ENCODE results near the gene PPP1R15B.

DNA sequence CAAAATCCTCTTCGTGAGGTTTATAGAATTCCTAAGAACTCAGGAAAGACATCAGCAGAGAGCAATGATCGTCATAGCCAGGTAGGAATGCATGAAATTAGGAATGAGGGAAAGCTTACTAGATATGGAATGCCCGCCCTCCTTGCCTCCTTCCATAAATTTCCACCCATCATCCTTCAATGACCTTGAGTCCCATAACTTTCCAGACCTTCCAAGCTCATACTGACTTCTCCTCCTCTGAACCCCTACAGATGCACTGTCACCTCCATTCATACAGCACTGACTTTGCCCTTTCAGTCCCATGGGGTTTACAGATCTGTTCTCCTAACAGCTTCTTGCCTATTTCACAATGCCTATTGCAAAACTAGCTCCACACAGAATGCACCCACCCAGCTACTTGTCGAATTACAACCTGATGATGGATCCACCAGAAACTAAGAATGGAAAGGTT is 23.8 kb upstream of the PPP1R15B start:
- TF ChIP-seq, protein P1, sequence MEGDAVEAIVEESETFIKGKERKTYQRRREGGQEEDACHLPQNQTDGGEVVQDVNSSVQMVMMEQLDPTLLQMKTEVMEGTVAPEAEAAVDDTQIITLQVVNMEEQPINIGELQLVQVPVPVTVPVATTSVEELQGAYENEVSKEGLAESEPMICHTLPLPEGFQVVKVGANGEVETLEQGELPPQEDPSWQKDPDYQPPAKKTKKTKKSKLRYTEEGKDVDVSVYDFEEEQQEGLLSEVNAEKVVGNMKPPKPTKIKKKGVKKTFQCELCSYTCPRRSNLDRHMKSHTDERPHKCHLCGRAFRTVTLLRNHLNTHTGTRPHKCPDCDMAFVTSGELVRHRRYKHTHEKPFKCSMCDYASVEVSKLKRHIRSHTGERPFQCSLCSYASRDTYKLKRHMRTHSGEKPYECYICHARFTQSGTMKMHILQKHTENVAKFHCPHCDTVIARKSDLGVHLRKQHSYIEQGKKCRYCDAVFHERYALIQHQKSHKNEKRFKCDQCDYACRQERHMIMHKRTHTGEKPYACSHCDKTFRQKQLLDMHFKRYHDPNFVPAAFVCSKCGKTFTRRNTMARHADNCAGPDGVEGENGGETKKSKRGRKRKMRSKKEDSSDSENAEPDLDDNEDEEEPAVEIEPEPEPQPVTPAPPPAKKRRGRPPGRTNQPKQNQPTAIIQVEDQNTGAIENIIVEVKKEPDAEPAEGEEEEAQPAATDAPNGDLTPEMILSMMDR (conservative IDR thresholded peaks at IDR 0.05; ENCODE audit: low read depth, low read length), result no peak
- no peak for TF ChIP-seq EZH2 (IDR thresholded peaks at IDR 0.05; ENCODE audit: low read length, unreplicated experiment)
- no peak for TF ChIP-seq EZH2phosphoT487 (IDR thresholded peaks at IDR 0.05; ENCODE audit: borderline replicate concordance, low read length)

All from PC-3 (cell line).